Nephron progenitor cell (in vitro differentiated cells): ENCODE measurements around the gene TMEM184A.

ENCODE experiments used
- DNase-seq: peaks from one replicate; pipeline ENCODE4 v3.0.0; 2021
- H3K27ac Mint-ChIP-seq: 2 replicates; pipeline ENCODE4 v1.8.0; 2021; ENCODE audit warnings: mild to moderate bottlenecking, moderate library complexity, mixed read lengths
- H3K27me3 Mint-ChIP-seq: 2 replicates; pipeline ENCODE4 v1.8.0; 2021; ENCODE audit warnings: mild to moderate bottlenecking, low read depth, mixed read lengths; ENCODE audit not compliant: poor library complexity
- H3K36me3 Mint-ChIP-seq: 2 replicates; pipeline ENCODE4 v1.8.0; 2021; ENCODE audit warnings: low read depth, mixed read lengths
- H3K4me1 Mint-ChIP-seq: 2 replicates; pipeline ENCODE4 v1.8.0; 2021; ENCODE audit warnings: mixed read lengths
- H3K4me3 Mint-ChIP-seq: 2 replicates; pipeline ENCODE4 v1.8.0; 2021; ENCODE audit warnings: mild to moderate bottlenecking, moderate library complexity, mixed read lengths
- H3K9me3 Mint-ChIP-seq: 2 replicates; pipeline ENCODE4 v1.8.0; 2021; ENCODE audit warnings: mild to moderate bottlenecking, moderate library complexity, mixed read lengths
- CTCF ChIP-seq: fragments of 200-600 bp; sonication (generic); IDR thresholded peaks from 2 replicates; pipeline ENCODE4 v1.5.0; 2021; ENCODE audit warnings: antibody characterized with exemption

TMEM184A gene

GRCh38 chr7:1534330-1535099 is 21.5 kb downstream of the TMEM184A start:
- no peak for TF ChIP-seq CTCF
- Mint-ChIP-seq H3K9me3 (no peaks in the 10 kb centered on the region), H3K36me3 (no peaks in the 10 kb centered on the region), H3K27ac (no peak overlapping the region), H3K4me3 (no peak overlapping the region), H3K27me3 (peaks cover 19% of the 10 kb centered on the region), H3K4me1 (peaks cover 50% of the 10 kb centered on the region)
- no peak for DNase-seq

- no peak for TF ChIP-seq CTCF
- DNase-seq = no peak
- peaks cover 50% of the 10 kb centered on the region for H3K4me1 Mint-ChIP-seq
- H3K9me3 Mint-ChIP-seq = no peaks in the 10 kb centered on the region
- no peak overlapping the region for H3K27ac Mint-ChIP-seq
- H3K4me3 Mint-ChIP-seq = no peak overlapping the region
- H3K27me3 Mint-ChIP-seq = peaks cover 23% of the 10 kb centered on the region
- H3K36me3 Mint-ChIP-seq = no peaks in the 10 kb centered on the region
Measured at GRCh38 chr7:1533547-1534329, 22.3 kb downstream of the TMEM184A start.

- TF ChIP-seq CTCF = no peak
- no peaks in the 10 kb centered on the region for H3K36me3 Mint-ChIP-seq
- peaks cover 50% of the 10 kb centered on the region for H3K4me1 Mint-ChIP-seq
- no peak overlapping the region for H3K27ac Mint-ChIP-seq
- no peak overlapping the region for H3K4me3 Mint-ChIP-seq
- H3K9me3 Mint-ChIP-seq = no peaks in the 10 kb centered on the region
- peaks cover 28% of the 10 kb centered on the region for H3K27me3 Mint-ChIP-seq
- no peak for DNase-seq
Measured at GRCh38 chr7:1533255-1533546, 22.8 kb downstream of the TMEM184A start.

GRCh38 chr7:1532456-1533254 is 23.4 kb downstream of the TMEM184A start:
- Mint-ChIP-seq H3K9me3 (no peaks in the 10 kb centered on the region), H3K27ac (no peak overlapping the region), H3K4me3 (peak overlapping the region; percentile 38), H3K36me3 (no peaks in the 10 kb centered on the region), H3K27me3 (peaks cover 32% of the 10 kb centered on the region), H3K4me1 (peaks cover 44% of the 10 kb centered on the region)
- TF ChIP-seq CTCF = no peak
- no peak for DNase-seq

- Mint-ChIP-seq H3K4me1 (peaks cover 44% of the 10 kb centered on the region), H3K9me3 (no peaks in the 10 kb centered on the region), H3K27ac (no peak overlapping the region), H3K36me3 (no peaks in the 10 kb centered on the region), H3K4me3 (peak overlapping the region; percentile 79), H3K27me3 (peaks cover 38% of the 10 kb centered on the region)
- no peak for DNase-seq
- TF ChIP-seq CTCF = no peak
Measured at GRCh38 chr7:1531979-1532455, 24.0 kb downstream of the TMEM184A start.
